HCT116 (cell line): ENCODE measurements around the gene NDUFS4.

ENCODE experiments used
- CEBPB ChIP-seq: IDR thresholded peaks from 2 replicates; pipeline ENCODE4 v1.6.1; 2012; ENCODE audit warnings: low read depth
- EZH2 ChIP-seq: fragments of 200-600 bp; sonication (generic); IDR thresholded peaks from 2 replicates; pipeline ENCODE4 v1.6.1; 2017; ENCODE audit warnings: antibody characterized with exemption, mixed run types
- SIN3A ChIP-seq: IDR thresholded peaks from 2 replicates; pipeline ENCODE4 v1.6.1; 2012; ENCODE audit warnings: low read depth
- SP1 ChIP-seq: IDR thresholded peaks from 2 replicates; pipeline ENCODE4 v1.6.1; 2012; ENCODE audit warnings: low read depth
- ZNF274 ChIP-seq: fragments of 200-500 bp; sonication (Bioruptor generic); IDR thresholded peaks from 2 replicates; pipeline ENCODE4 v1.6.1; 2014; ENCODE audit warnings: mild to moderate bottlenecking, low read depth, low read length, inconsistent platforms
- TF ChIP-seq, protein P1 (sequence below), 3 experiments: fragments of 200-600 bp in 1 of 3; sonication (generic) in 1 of 3; IDR thresholded peaks in 2 of 3; conservative IDR thresholded peaks in 1 of 3; 2 replicates each; pipeline ENCODE4 v1.5.1; 2012 to 2017; ENCODE audit warnings: low read depth in 2 of 3, low read length in 2 of 3, antibody characterized with exemption in 1 of 3, borderline replicate concordance in 1 of 3, control low read depth in 1 of 3, mild to moderate bottlenecking in 1 of 3, mixed read lengths in 1 of 3, mixed run types in 1 of 3, moderate library complexity in 1 of 3; ENCODE audit not compliant: insufficient read depth in 1 of 3

- TF ChIP-seq ZNF274 (no peak), CEBPB (no peak), SP1 (no peak), EZH2 (no peak), SIN3A (no peak)
- TF ChIP-seq, protein P1, sequence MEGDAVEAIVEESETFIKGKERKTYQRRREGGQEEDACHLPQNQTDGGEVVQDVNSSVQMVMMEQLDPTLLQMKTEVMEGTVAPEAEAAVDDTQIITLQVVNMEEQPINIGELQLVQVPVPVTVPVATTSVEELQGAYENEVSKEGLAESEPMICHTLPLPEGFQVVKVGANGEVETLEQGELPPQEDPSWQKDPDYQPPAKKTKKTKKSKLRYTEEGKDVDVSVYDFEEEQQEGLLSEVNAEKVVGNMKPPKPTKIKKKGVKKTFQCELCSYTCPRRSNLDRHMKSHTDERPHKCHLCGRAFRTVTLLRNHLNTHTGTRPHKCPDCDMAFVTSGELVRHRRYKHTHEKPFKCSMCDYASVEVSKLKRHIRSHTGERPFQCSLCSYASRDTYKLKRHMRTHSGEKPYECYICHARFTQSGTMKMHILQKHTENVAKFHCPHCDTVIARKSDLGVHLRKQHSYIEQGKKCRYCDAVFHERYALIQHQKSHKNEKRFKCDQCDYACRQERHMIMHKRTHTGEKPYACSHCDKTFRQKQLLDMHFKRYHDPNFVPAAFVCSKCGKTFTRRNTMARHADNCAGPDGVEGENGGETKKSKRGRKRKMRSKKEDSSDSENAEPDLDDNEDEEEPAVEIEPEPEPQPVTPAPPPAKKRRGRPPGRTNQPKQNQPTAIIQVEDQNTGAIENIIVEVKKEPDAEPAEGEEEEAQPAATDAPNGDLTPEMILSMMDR (IDR thresholded peaks at IDR 0.05 in 2 of 3, conservative IDR thresholded peaks at IDR 0.05 in 1 of 3; ENCODE audit: borderline replicate concordance in 1 of 3, insufficient read depth in 1 of 3, low read depth in 2 of 3, low read length in 2 of 3) = no peak
These were observed 52.6 kb downstream of the NDUFS4 start for GRCh38 chr5:53613061-53613460.
